SH-SY5Y (cell line): ENCODE measurements around the gene DSCAM.

Experiments
- GATA2 ChIP-seq: IDR thresholded peaks from 2 replicates; pipeline ENCODE4 v1.6.1; 2011; ENCODE audit warnings: mild to moderate bottlenecking, low read depth, low read length
- GATA3 ChIP-seq: IDR thresholded peaks from 2 replicates; pipeline ENCODE4 v1.6.1; 2011; ENCODE audit warnings: low read depth, mild to moderate bottlenecking, low read length, moderate library complexity

DNA sequence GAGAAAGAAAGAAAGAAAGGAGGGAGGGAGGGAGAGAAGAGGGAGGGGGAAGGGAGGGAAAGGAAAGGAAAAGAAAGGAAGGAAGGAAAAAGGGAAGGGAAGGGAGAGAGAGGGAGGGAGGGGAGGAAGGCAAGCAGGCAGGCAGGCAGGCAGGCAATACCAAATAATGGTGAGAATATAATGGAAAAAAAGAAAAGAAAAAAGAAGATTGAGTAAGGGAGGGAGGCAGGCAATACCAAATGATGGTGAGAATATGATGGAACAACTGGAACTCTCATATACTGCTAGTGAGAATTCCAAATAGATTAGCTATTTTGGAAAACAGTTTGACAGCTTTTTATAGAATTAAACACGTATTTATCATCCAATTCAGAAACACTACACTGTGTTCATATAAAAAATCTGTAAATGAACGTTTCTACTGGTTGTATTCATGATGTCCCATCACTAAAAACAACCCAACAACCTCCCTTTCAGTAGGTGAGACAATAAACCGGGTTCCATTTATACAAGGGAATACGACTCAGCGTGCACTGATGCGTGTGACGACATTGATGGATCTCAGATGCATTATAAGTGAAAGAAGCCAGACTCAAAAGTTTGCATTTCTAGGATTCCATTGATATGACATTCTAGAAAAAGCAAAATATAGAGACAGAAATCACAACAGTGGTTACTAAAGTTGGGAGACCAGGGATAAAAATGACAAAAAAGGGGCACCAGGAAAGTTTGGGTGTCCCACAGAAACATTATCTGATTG, 226.4 kb downstream of the DSCAM start:
- no peak for TF ChIP-seq GATA2
- TF ChIP-seq GATA3: no peak
